ENCODE measurements around the gene PICK1.
A peak's percentile ranks its signal among the peaks of the same experiment; 100 is the strongest.

DNA sequence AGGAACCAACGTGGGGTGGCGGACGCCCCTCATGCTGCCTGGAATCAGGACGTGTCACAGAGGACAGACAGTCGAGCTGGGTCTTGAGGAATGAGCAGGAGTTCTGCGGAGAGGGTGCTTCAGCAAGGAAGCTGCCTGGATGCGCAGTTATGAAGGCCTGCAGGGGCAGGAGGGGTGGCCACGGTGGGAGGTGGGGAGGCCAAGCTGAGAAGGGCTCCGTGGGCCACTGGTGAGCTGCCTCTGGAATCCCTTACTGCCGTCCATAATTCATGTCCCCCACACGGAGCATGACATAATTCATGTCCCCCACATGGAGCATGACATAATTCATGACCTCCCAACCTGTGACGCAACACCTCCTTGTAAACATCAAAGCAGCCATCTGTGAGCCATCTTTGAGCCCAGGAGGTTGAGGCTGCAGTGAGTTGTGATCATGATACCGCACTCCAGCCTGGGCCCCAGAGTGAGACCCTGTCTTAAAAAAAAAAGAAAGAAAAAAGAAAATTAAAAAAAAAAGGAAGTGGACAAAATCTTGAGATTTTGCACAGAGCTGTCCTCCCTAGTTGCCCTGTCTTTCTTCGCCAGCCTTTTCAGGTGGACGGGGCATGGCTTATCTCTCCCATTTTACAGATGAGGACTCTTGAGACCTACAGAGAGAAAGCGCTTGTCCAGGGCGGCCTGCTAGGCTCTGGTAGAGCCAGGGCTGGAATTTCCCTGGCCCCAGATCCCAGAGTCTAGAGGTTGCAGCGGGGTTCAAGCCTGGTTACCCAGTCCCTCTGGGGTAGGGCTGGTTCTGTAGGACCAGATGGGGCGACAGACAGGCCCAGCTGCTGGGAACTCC is 24.3 kb upstream of the PICK1 start:
- TF ChIP-seq POLR2A (IDR thresholded peaks at IDR 0.05; ENCODE audit: low read depth, low read length) = no peak
- no peak for TF ChIP-seq POLR2AphosphoS5 (IDR thresholded peaks at IDR 0.05; ENCODE audit: low read depth, low read length)
- no peak for TF ChIP-seq TAF1 (IDR thresholded peaks at IDR 0.05; ENCODE audit: low read depth, low read length)
- no peak for TF ChIP-seq PAX5 (IDR thresholded peaks at IDR 0.05; ENCODE audit: insufficient read depth, low read length, severe bottlenecking)
- 0 out of 2 replicates have a peak, but pooled peaks have one; percentile 31 for TF ChIP-seq SPI1 (IDR thresholded peaks at IDR 0.05; ENCODE audit: low read depth, low read length)
- no peak for TF ChIP-seq POU2F2 (IDR thresholded peaks at IDR 0.05; ENCODE audit: low read depth, low read length)
